DND-41 (cell line): ENCODE results near the gene ACO2.

Experiments
- ATAC-seq: fragments of 200-7000 bp; cut with Tn5 transposase; 3 replicates; pipeline ENCODE4 v1.9.1; 2021; ENCODE audit warnings: low read depth; ENCODE audit not compliant: insufficient read depth
- DNase-seq: peaks from one replicate; pipeline ENCODE4 v3.0.0-alpha.2; 2020
- H2AFZ ChIP-seq: 2 replicates; pipeline ENCODE4 v1.6.0; 2012; ENCODE audit warnings: low read depth, low read length
- H3K27ac ChIP-seq: 2 replicates; pipeline ENCODE4 v1.5.1; 2012; ENCODE audit warnings: low read length, inconsistent platforms
- H3K27me3 ChIP-seq: fragments of 200-600 bp; sonication (generic); 2 replicates; pipeline ENCODE4 v1.6.0; 2012; ENCODE audit warnings: low read length, mild to moderate bottlenecking, inconsistent platforms; ENCODE audit not compliant: insufficient read depth, poor library complexity
- H3K36me3 ChIP-seq: 2 replicates; pipeline ENCODE4 v1.5.1; 2012; ENCODE audit warnings: low read length, inconsistent platforms; ENCODE audit not compliant: insufficient read depth
- H3K4me1 ChIP-seq: 2 replicates; pipeline ENCODE4 v1.5.1; 2012; ENCODE audit warnings: mild to moderate bottlenecking, low read length; ENCODE audit not compliant: insufficient read depth
- H3K4me2 ChIP-seq: 2 replicates; pipeline ENCODE4 v1.6.0; 2012; ENCODE audit warnings: mild to moderate bottlenecking, moderate library complexity, low read length, inconsistent platforms; ENCODE audit not compliant: insufficient read depth
- H3K4me3 ChIP-seq, 2 experiments: fragments of 200-600 bp in 1 of 2; shearing (Covaris generic) in 1 of 2; 2 replicates each; pipeline ENCODE4 v1.5.1; 2012 to 2016; ENCODE audit warnings: inconsistent platforms in 2 of 2, low read length in 2 of 2, mild to moderate bottlenecking in 2 of 2, low read depth in 1 of 2, moderate library complexity in 1 of 2
- H3K79me2 ChIP-seq: 2 replicates; pipeline ENCODE4 v1.6.0; 2012; ENCODE audit warnings: low read length, inconsistent platforms; ENCODE audit not compliant: insufficient read depth
- H3K9ac ChIP-seq: 2 replicates; pipeline ENCODE4 v1.6.0; 2012; ENCODE audit warnings: low read depth, mild to moderate bottlenecking, inconsistent platforms, low read length, moderate library complexity
- H3K9me3 ChIP-seq: 2 replicates; pipeline ENCODE4 v1.5.1; 2012; ENCODE audit warnings: low read length, moderate library complexity, mild to moderate bottlenecking, inconsistent platforms; ENCODE audit not compliant: insufficient read depth, severe bottlenecking
- H4K20me1 ChIP-seq: 2 replicates; pipeline ENCODE4 v1.6.0; 2012; ENCODE audit warnings: low read length; ENCODE audit not compliant: insufficient read depth
- EZH2 ChIP-seq: IDR thresholded peaks from 3 replicates; pipeline ENCODE4 v1.6.1; 2012; ENCODE audit warnings: borderline replicate concordance, low read depth, mild to moderate bottlenecking, moderate library complexity, low read length, inconsistent platforms; ENCODE audit not compliant: severe bottlenecking
- TF ChIP-seq, protein P1 (sequence below): IDR thresholded peaks from 2 replicates; pipeline ENCODE4 v1.5.1; 2012; ENCODE audit warnings: borderline replicate concordance, low read length, moderate library complexity, mild to moderate bottlenecking; ENCODE audit not compliant: poor library complexity, severe bottlenecking; ENCODE audit errors: extremely low read depth

The ACO2 gene

DNA sequence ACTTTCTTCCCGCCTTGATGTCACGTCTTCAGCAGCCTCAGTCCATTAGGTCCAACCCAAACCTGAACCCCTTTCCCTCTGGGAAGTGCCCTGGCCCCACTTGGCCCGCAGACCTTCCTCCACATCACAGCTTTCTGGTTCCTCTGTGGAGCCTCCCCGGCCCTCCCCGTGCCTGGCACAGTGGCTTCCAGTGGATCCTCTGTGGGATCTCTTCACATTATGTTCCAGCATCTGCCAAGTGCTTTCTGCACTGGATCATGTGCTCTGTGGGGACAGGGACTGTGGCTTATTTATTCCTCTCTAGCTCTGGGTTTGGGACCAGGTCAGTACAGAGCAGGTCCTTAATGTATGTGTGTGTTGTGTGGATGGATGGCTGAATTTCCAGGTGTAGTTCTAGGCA is 44.5 kb downstream of the ACO2 start:
- Histone ChIP-seq H3K27ac (no peak overlapping the region), H2AFZ (no peak overlapping the region), H3K27me3 (no peaks in the 10 kb centered on the region), H4K20me1 (peaks cover 17% of the 10 kb centered on the region; the same call in 1 of the 2 replicates), H3K4me2 (no peak overlapping the region), H3K79me2 (no peaks in the 10 kb centered on the region; the same call in 1 of the 2 replicates), H3K4me3 (no peak overlapping the region), H3K4me1 (no peaks in the 10 kb centered on the region), H3K36me3 (peaks cover 89% of the 10 kb centered on the region), H3K9me3 (no peaks in the 10 kb centered on the region), H3K9ac (no peak overlapping the region)
- ATAC-seq (no peak), DNase-seq (no peak)
- TF ChIP-seq EZH2: no peak

DNA sequence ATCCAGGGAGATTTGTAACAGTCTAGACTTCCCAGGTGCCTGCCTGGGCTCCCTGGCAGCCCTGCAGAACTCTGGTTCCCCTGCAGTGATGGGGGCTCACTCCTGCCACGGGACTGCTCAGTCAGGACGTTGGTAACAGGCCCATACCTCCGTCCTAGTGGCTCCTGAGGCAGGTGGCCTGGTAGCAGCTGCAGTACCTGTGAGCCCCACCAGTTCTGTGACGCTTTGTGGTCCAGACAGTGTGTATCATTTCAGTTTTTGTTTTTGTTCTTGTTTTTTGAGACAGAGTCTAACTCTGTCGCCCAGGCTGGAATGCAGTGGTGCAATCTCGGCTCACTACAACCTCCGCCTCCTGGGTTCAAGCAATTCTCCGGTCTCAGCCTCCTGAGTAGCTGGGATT is 47.5 kb downstream of the ACO2 start:
- H3K27ac ChIP-seq: no peak overlapping the region
- H3K9ac ChIP-seq: no peak overlapping the region
- H4K20me1 ChIP-seq: peaks cover 9% of the 10 kb centered on the region; the same call in 1 of the 2 replicates
- no peak for DNase-seq
- TF ChIP-seq, protein P1, sequence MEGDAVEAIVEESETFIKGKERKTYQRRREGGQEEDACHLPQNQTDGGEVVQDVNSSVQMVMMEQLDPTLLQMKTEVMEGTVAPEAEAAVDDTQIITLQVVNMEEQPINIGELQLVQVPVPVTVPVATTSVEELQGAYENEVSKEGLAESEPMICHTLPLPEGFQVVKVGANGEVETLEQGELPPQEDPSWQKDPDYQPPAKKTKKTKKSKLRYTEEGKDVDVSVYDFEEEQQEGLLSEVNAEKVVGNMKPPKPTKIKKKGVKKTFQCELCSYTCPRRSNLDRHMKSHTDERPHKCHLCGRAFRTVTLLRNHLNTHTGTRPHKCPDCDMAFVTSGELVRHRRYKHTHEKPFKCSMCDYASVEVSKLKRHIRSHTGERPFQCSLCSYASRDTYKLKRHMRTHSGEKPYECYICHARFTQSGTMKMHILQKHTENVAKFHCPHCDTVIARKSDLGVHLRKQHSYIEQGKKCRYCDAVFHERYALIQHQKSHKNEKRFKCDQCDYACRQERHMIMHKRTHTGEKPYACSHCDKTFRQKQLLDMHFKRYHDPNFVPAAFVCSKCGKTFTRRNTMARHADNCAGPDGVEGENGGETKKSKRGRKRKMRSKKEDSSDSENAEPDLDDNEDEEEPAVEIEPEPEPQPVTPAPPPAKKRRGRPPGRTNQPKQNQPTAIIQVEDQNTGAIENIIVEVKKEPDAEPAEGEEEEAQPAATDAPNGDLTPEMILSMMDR: no peak
- H3K79me2 ChIP-seq: no peaks in the 10 kb centered on the region
- H3K4me2 ChIP-seq: no peak overlapping the region
- H3K9me3 ChIP-seq: no peaks in the 10 kb centered on the region
- no peaks in the 10 kb centered on the region for H3K27me3 ChIP-seq
- no peaks in the 10 kb centered on the region for H3K4me1 ChIP-seq
- H2AFZ ChIP-seq: no peak overlapping the region
- peak; percentile 22; the same call in 1 of the 3 replicates for ATAC-seq
- H3K4me3 ChIP-seq: no peak overlapping the region
- H3K36me3 ChIP-seq: peaks cover 77% of the 10 kb centered on the region

DNA sequence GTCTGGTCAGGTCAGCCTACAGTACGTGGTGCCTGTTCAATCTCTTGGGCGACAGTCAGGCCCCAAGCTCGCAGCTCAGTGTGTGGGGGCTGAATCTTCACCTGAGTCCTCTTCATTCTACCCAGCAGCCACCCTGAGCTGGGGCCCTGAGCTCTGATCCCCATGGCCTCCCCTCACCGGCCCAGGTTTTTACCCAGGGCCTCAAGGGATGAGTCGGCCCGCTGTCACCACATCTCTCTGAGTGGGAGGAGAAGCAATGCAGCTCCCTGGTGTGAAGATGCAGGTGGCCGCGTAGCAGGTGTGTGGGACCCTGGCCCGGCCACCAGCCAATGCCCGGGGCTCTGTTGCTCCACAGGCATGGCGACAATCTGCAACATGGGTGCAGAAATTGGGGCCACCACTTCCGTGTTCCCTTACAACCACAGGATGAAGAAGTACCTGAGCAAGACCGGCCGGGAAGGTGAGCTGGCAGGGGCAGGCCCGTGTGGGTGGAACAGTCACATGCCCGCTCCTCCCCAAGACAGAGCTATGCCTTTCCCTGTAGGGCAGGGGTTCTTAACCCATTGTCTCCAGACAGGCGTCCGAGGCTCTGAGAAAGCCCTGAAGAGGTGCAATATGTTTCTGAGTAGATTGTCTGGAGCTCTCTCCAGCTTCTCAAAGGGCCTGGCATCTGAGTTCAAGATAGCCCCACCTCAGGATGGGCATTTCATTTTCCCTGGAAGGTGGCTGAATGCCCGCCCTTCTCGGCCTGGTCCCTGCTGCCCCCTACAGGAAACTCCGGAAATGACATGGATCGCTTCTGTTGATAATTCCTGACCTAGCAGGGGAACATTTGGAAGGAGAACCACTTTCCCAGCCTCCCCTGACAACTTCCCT is 48.5 kb downstream of the ACO2 start:
- H3K27ac ChIP-seq: no peak overlapping the region
- no peaks in the 10 kb centered on the region for H3K79me2 ChIP-seq
- no peak overlapping the region for H3K9ac ChIP-seq
- DNase-seq (peak; percentile 39), ATAC-seq (no peak)
- peaks cover 69% of the 10 kb centered on the region for H3K36me3 ChIP-seq
- no peaks in the 10 kb centered on the region for H3K4me1 ChIP-seq
- H3K4me2 ChIP-seq: no peak overlapping the region
- no peak overlapping the region for H3K4me3 ChIP-seq
- H4K20me1 ChIP-seq: peaks cover 9% of the 10 kb centered on the region
- no peaks in the 10 kb centered on the region for H3K27me3 ChIP-seq
- H2AFZ ChIP-seq: no peak overlapping the region
- H3K9me3 ChIP-seq: no peaks in the 10 kb centered on the region
- TF ChIP-seq, protein P1: peak; percentile 78
- no peak for TF ChIP-seq EZH2

DNA sequence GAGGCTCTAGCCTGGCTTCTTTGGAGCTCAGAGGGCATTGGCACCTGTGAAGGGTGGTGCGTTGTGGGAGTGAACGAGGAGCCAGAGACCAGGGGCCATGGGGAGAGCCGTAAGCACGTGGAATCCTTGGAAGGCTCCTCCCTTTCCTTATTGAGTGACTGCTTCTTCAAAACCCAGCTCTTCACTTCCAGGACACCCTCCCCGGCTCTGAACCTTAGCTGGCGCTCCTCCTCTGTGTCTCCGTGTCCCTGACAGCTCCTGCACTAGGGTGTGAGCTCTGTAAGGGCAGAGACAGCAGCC is 49.1 kb downstream of the ACO2 start:
- Histone ChIP-seq H4K20me1 (peaks cover 9% of the 10 kb centered on the region), H3K4me2 (no peak overlapping the region), H2AFZ (no peak overlapping the region), H3K4me3 (no peak overlapping the region), H3K27ac (no peak overlapping the region), H3K27me3 (no peaks in the 10 kb centered on the region), H3K9ac (no peak overlapping the region), H3K4me1 (no peaks in the 10 kb centered on the region), H3K36me3 (peaks cover 69% of the 10 kb centered on the region), H3K79me2 (no peaks in the 10 kb centered on the region), H3K9me3 (no peaks in the 10 kb centered on the region)
- TF ChIP-seq, protein P1: no peak
- TF ChIP-seq EZH2: no peak
- ATAC-seq (no peak), DNase-seq (no peak)
